ENCODE measurements around the gene LRP3.
"Not testable (repeated sequence)": the region's sequence is repeated elsewhere in the genome, so short reads cannot be mapped to it uniquely, and the experiment has no call there.

LRP3 gene

DNA sequence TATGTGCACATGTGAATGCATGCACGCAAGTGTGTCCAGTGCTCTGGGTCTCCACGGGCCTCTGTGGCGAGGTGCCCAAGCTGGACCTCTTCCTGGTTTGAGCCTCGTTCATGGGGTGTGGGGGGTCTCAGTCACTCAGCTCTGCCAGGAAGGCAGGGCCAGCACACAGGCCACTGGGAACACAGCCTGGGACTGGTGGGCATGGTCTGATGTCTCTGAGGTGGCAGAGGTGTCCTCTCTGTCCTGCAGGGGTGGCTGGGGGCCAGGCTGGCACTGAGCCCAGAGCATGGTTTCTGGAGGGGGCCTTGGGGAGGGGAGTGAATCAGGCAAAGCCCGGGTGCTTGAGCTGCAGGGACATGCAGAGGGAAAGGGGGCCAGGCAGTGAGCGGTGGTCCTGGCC lies 9.4 kb downstream of the LRP3 start:
- no peak for DNase-seq

DNA sequence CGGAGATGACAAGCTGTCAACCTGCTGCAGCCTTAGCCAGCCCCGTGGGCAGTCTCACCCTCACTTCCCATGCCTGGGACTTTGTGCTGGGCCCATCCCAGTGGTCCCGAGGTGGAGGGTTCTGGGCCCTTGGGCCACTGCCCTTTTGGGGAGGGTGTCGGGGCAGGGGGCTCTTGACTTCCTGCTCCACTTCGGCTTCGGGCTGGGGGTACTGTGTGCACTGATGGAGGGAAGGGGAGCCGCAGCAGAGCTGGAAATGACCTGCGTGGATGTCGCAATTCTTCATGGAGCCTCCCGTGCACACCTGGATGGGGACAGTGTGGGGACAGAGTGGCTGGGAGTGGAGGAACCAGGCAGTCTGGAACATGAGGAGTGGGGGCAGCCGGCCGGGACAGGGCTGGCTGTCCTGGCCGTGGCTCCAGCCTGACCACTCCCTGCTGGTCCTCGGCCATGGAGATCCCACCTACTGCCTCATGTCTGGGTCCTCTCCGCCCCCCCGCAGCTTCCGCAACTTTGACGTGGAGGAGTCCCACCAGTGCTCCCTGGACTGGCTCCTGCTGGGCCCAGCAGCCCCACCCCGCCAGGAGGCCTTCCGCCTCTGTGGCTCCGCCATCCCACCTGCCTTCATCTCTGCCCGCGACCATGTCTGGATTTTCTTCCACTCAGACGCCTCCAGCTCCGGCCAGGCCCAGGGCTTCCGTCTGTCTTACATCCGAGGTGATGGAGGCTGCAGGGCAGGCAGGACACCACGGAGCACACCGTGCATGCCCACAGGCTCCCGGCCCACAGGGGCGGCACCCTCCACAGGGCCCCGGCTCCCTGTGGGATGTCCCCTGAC lies 10.2 kb downstream of the LRP3 start:
- DNase-seq, result no peak

DNA sequence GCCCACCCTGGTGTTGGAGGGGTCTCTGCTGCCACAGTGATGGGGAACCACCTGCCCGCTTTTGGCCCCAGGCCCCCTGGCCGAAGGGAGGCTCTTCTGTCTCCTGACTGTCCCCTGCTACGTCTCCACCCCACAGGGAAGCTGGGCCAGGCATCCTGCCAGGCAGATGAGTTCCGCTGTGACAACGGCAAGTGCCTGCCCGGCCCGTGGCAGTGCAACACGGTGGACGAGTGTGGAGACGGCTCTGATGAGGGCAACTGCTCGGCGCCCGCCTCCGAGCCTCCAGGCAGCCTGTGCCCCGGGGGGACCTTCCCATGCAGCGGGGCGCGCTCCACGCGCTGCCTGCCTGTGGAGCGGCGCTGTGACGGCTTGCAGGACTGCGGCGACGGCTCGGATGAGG lies 11.0 kb downstream of the LRP3 start:
- DNase-seq, result no peak

DNA sequence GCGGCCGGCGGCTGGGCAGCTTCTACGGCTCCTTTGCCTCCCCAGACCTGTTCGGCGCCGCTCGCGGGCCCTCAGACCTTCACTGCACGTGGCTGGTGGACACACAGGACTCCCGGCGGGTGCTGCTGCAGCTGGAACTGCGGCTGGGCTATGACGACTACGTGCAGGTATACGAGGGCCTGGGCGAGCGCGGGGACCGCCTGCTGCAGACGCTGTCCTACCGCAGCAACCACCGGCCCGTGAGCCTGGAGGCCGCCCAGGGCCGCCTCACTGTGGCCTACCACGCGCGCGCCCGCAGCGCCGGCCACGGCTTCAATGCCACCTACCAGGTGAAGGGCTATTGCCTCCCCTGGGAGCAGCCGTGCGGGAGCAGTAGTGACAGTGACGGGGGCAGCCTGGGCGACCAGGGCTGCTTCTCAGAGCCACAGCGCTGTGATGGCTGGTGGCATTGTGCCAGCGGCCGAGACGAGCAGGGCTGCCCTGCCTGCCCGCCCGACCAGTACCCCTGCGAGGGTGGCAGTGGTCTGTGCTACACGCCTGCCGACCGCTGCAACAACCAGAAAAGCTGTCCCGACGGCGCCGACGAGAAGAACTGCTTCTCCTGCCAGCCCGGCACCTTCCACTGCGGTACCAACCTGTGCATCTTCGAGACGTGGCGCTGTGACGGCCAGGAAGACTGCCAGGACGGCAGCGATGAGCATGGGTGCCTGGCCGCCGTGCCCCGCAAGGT lies 11.6 kb downstream of the LRP3 start:
- DNase-seq, result no peak

DNA sequence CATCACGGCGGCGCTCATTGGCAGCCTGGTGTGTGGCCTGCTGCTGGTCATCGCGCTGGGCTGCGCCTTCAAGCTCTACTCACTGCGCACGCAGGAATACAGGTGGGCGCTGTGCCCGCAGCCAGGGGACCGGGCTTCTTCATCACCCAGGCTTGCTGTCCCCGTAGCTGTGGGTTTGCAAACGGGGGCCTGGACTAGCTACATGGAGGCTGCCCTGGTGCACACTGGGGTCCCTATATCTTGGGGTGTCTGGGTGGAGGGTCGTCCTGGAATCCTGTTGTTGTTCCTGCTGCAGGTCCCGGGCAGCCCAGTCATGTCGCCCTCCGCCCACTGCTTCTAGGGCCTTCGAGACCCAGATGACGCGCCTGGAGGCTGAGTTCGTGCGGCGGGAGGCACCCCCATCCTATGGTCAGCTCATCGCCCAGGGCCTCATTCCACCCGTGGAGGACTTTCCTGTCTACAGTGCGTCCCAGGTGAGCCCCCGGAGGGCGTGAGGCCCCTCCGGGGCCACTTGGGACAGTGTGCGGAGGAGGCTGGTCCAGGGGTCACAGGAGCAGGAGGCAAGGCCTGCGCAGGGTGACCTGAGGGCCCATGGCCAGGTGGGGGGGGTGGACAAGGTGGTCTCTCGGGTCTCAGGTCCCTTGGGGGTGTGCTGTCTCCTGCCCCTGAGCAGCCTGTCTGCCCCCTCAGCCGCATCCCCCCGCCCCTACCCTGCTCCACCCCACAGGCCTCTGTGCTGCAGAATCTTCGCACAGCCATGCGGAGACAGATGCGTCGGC lies 12.3 kb downstream of the LRP3 start:
- no peak for DNase-seq

DNA sequence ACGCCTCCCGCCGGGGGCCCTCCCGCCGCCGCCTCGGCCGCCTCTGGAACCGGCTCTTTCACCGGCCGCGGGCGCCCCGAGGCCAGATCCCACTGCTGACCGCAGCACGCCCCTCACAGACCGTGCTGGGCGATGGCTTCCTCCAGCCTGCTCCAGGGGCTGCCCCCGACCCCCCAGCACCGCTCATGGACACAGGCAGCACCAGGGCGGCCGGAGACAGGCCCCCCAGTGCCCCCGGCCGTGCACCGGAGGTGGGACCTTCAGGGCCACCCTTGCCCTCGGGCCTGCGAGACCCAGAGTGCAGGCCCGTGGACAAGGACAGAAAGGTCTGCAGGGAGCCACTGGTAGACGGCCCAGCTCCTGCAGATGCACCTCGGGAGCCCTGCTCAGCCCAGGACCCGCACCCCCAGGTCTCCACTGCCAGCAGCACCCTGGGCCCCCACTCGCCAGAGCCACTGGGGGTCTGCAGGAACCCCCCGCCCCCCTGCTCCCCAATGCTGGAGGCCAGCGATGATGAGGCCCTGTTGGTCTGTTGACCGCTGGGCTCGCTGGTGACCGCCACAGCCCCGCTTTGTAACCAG lies 13.0 kb downstream of the LRP3 start:
- no peak for DNase-seq

DNA sequence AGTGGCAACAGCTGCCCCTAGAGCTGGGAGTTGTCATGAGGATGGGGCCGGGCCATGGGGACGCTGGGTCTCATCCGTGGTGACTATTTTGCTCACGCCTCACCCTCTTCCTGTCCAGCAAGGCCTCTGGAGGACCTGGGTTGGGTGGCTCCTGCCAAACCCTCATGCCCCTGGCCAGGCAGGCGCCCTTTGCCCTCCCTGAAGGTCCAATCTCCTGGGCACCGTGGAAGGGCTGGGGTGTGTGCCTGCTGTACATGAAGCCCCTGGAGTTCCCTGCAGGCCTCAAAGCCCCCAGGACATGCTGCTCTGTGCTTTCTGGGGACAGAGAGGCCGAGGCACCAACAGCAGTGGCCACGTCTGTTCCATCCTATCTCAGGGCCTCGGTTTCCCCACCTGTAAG lies 13.8 kb downstream of the LRP3 start:
- no peak for DNase-seq

DNA sequence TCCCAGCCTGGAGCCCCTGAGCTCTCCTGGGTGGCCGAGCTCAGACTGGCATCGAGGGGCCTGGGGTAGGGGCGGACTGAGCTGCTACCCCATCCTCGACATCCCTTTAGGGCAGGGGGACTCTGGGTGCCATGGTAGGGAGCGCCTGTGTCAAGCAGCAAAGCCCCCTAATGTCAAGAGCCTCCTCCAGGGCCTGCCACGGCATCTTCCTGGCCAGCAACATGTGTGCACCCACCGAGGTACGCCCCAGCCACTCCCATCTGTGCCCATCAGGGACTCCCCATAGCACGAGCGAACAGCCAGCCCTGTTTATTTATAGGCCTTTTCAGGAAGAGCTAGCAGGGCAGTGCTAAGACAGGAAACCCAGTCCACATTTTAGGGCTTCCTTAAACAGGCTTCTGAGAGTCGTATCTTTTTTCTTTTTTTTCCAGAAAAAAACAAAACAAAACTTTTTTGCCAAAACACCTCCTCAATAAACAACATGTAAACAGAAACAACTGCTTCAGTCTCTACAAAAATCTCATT lies 14.3 kb downstream of the LRP3 start:
- no peak for DNase-seq

DNA sequence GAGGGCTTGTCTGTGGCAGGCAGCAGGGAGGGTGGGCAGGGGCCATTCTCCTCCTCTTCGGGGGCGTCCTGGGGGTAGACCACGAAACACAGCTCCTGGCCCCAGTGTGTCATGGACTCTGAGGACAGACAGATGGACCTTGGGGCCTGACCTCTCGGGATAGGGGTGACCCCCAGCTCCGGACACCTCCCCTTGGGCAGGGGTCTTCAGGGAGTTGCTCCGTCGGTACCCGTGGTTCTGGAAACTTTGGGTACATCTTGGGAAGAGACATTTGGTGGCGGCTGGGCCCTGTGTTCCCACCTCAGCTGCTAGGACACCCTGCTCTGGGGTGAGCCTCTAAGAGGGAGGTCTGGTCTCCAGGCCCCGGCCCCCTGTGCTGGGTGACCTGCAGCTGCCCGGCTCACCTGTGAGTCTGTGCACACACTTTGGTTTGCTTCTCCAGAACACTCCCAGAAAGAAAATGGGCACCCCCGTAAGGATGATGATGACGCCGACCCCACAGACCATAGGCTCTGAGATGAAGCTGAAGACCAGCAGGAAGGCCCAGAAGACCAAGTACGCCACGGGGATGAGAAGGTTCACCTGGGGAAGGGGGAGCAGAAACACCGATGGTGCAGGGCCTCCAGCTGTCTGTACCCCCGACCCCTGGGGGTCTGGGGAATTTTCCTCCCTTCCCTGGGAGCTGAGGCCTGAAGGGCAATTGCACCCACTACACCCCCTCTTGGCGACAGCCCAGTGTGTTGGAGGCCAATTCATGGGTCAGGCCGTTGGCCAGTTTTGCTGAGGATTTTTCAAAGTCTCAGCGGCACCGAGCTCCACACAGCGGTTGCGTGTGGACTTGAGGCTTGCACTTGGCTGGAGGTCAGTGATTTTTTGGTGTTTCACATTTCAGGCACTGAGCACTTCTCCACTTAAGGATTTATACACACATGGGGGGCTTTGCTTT lies 15.0 kb downstream of the LRP3 start:
- no peak for DNase-seq

DNA sequence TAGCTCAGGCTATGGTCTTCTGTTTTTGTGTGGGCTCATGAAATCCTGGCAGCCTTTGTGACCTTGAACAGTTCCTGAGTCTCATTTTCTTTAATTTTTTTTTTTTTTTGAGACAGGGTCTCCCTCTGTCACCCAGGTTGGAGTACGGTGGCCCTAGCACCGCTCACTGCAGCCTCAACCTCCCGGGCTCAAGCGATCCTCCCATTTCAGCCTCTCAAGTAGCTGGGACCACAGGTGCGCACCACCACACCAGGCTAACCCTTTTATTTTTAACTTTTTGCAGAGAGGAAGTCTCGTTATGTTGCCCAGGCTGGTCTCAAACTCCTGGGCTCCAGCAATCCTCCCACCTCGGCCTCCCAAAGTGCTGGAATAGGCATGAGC lies 15.7 kb downstream of the LRP3 start:
- DNase-seq, result not testable (repeated sequence)

DNA sequence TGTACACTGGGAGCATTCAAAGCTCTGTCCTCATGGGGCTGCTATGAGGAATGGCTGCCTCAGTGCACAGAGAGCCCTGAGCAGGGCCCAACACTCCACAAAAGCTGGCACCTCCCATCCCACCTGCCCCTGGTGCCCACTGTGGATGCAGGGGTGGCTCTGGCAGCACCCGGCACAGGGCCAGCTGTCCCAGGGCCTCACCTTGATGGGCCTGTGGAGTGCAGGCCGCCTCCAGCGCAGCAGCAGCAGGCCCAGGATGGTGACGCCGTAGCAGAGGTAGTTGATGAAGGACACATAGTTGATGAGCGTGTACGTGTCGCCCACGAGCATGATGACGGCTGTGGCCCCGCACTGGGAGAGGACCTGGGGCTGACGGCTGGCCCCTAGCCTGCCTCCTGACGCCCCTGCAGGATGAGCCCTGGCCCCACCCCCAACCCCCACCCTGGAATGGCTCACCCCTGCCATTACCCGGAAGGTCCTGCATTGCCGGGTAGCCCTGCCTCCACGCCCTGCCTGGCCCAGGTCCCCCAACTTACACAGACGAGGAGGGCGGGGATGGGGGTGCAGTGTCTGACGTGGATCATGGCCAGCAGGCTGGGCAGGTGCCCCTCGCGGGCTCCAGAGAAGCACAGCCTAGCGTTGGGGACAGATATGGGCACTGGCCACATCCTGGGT lies 16.3 kb downstream of the LRP3 start:
- no peak for DNase-seq

DNA sequence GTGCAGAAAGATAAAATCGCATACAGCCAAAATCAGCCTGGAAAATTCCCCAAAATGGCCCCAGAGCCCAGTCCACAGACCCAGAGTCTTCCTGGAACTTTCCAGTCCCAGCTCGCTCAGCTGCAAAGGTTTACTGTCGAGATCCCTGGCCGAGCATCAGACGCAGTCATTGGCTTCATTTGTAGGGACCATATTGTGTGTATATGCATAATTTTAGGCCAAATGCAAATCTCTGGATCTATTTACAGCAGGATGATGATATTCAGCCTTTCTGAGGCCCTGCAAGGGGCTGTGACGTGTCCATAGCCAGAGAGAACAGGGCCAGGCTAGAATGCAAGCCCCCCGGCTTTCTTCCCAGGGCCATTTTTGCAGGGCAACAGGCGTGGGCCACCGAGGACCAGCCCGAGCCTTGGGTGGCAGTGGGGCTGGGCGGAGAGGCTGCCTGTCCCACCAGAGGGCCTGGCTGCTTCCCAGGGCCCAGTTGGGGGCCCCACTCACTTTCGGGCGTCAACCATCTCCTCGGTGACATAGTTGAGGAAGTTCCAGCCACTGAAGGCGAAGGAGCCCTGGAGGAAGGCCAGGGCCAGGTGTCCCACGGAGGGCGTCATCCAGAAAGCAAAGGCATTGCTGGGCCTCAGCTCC lies 17.8 kb downstream of the LRP3 start:
- no peak for DNase-seq

DNA sequence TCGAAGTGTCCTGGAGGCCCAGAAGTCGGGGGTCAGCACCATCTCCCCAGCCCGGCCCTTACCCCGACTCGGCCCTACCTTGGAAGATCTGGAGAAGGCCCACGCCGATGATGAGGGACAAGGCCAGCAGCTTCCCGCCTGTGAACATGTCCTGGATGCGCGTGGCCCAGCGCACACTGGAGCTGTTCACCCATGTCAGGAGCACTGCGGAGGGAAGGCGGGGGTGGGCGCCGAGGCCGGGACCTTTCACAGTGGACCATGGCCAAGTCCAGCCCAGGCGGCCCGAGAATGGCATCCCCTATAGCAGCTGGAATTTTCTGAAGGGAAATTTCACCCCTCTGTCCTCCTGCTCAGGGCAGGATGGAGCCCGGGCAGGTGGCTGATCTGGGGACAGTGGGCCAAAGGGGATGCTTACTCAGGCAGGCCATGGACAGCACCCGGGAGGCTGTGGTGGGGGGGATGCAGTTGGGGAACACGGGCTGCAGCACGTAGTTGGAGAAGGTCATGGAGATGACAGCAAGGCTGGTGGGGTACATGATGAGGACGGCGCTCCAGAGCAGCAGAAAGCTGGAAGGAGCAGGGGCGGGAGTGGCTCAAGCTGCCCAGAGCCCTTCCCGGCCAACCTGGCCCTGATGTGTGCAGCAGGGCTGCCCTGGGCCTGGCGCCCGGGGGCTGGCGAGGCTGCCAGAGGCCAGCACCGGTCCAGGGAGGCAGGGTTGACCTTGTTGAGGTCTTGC lies 18.5 kb downstream of the LRP3 start:
- no peak for DNase-seq

DNA sequence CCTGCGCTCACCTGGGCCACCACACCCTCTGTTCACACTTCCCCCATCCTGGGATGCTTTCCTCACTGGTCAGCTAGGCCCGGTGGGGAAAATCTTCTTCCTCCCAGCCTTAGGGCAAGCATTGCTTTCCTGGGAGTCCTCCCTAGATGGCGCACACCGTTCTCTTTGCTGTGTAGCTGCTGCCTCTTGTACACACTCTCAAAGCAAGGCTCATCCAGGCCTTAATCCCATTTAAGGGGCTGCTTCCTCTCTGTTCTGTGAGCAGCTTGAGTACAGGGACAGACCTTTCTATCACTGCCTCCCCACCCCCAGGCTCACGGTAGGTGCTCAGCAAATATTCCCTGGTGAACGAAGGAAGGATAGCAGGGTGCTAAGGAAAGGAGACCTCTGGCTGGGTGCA lies 20.5 kb downstream of the LRP3 start:
- DNase-seq, result no peak

DNA sequence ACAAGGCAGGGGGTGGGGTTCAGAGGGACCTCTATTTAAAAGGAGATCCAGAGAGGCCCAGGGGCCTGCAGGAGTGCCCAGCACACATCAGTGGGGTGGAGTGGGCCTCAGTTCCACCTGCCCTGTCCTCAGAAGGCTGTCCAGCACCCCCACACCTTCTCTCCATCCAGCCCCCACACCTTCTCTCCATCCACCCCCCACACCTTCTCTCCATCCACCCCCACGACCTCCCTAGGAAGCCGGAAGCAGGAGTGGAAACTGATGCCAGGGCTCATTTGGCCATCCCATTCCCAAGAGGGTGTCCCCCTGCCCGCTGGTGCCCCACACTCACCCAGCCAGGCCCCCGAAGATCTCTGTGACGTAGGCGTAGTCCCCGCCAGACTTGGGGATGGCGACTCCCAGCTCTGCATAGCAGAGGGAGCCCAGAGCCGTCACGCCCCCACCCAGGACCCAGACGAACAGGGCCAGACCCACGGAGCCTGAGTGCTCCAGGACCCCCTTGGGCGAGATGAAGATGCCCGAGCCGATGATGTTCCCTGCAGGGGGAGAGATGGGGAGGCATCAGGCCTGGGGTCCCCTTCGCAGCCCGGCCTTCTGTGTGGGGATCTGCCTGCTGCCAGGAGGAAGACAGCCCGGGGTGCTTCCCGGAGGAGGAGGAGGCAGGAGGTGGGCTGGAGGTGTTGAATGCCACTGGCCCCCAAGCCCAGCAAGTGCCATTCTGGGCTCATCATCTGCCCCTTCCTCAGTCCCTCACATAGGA lies 21.5 kb downstream of the LRP3 start:
- no peak for DNase-seq

DNA sequence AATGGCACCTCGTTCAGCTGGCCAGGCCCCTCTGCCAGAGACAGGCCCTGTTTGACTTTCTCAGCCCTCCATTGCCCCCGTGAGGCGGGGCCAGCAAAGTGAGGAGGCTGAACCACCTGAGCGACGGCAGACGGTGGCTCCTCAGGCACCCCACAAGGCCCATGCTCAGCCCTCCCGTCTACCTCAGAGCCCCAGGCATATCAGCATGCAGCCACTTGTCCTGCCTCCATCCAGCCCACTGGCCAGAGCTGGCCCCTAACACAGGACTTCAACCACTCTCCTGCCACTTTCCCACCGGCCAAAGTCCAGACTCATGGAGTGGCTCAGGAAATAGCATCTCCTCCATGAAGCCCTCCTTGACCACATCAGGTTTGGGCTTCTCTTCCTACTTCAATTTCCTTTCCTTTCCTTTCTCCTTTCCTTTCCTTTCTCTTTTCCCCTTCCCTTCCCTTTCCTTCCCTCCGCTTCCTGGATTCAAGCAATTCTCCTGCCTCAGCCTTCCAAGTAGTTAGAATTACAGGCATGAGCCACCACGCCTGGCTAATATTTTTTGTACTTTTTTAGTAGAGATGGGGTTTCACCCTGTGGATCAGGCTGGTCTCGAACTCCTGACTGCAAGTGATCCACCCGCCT lies 22.2 kb downstream of the LRP3 start:
- DNase-seq, result no peak

DNA sequence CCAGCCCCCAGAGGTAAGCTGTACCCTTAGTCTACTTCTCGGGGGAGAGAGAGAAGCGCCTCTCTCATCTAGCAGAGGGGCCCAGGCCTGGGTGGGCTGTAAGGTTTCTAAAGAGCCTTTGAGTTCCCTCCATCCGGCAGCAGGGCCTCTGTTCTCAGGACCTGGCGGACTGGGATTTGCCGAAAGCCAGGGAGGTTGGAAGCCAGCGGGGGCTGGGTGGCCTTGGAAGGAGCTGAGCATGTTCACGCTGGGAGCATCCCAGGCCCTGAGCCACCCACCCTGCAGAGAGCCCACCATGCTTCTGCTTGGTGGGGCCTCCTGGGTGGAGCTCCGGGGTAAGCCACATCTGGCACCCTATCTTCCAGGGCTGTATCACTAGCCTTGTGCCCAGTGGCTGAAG lies 23.8 kb downstream of the LRP3 start:
- DNase-seq, result no peak

DNA sequence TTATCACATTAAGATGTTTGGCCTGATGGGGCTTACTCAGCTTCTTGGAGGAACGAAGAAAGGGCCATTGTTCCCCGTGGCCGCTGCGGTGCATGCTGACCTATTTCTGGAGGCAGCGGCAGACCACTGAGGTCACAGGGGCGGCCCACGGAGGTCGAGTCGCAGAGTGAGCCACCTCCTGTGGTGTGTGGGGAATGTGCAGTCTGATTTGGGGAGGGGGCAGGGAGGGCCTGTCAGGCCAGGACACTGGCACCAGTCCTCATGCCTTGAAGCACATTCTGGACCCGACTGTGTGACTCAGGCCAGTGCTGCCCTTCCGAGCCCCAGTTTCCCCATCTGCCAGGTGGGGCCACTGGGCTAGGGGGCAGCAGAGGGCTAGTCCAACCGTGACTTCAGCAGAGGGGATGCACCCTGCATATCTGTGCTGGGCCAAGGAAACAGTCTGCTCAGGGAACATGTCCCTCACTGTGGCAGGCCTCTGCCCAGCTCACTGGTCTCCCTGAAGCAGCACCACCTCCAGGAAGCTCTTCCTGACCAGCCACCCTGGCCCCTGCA lies 25.2 kb downstream of the LRP3 start:
- DNase-seq, result no peak

Measured in GOT3 (cell line).